Epithelial cell of esophagus (primary cell): ENCODE results near the gene MTCL3.

Experiments used
- DNase-seq: peaks from one replicate; pipeline ENCODE4 v3.0.0; 2010; ENCODE audit warnings: low read depth
- H3K4me3 ChIP-seq: 2 replicates; pipeline ENCODE4 v1.5.1; 2011; ENCODE audit warnings: mild to moderate bottlenecking, low read length, control low read depth
- CTCF ChIP-seq: IDR thresholded peaks from 2 replicates; pipeline ENCODE4 v1.5.1; 2011; ENCODE audit warnings: low read depth, mild to moderate bottlenecking, low read length, control low read depth, inconsistent platforms; ENCODE audit not compliant: insufficient read depth; ENCODE audit errors: missing control alignments

Gene MTCL3

DNA sequence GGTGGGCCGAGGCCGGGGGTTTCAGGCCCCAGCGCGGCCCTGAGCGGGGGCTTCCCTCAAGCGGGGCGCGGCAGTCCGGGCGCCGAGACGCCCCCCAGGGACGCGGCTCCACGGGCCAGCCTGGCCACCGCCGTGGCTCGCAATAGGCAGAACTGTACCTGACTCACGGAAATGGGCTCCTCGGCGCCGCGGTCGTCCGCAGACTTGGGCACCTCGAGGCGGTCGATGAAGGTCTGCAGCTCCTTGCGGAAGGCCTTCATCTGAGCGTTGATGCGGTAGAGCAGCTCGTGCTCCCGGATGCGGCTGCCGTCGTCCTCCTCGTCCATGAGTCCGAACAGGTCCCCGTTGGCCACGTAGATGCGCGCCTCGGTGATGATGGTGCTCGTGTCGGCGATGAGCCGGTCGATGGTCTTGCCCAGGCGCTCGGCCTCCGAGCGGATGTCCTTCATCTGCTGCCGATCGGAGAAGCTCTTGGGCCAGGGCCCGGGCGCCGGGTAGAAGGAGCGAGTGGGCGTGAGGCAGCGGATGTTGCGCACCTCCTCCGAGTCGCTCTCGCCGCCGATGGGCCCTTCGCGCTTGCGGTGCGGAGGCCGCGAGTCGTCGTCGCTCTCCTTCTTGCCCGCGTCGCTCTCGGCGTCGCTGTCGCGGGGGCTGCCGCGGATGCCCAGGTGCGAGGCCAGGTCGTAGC lies 43.9 kb downstream of the MTCL3 start:
- TF ChIP-seq CTCF: no peak
- H3K4me3 ChIP-seq: no peak overlapping the region
- DNase-seq: peak; percentile 8

DNA sequence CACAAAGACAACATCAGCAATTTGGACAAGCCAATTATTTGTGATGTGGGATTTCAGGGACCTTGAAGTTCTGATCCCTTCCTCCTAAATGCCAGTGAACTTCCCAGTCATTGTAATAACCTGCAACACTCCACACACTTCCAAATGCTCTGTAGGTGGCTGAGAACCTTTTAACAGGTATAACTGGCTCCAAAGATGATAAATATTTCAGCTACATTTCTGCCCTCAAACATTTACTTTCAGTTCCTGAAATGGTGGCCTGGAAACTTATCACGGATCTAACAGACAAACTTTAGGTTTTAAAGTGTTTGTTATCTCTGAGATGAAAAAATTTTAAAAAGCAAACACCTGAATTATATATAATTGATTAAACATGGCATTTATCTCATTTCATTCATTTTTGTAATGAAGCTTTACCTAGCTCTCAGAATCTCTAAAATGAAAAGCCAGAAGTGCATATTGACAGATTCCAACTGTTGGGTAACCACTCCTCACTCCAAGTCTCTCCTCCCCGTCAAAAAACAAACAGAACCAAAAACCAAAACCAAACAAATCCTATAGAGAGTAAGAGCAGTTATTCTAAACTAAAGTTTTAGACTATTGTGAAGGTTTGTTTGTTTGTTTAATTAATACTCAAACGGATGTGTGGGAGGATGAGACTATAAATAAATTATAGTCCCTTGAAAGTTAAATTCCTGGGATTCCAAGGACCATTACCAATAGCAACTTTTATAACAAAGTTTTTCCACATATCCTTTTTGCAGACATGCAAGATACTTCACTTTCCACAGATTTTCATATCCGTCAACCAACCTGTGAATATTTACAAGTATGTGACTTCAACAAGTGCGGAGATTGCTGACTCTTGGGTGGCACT lies 47.5 kb downstream of the MTCL3 start:
- TF ChIP-seq CTCF: no peak
- no peak overlapping the region for H3K4me3 ChIP-seq
- DNase-seq: no peak

GRCh38 chr6:127468936-127469335 lies 50.2 kb downstream of the MTCL3 start:
- no peak overlapping the region for H3K4me3 ChIP-seq
- TF ChIP-seq CTCF: no peak
- DNase-seq: no peak

DNA sequence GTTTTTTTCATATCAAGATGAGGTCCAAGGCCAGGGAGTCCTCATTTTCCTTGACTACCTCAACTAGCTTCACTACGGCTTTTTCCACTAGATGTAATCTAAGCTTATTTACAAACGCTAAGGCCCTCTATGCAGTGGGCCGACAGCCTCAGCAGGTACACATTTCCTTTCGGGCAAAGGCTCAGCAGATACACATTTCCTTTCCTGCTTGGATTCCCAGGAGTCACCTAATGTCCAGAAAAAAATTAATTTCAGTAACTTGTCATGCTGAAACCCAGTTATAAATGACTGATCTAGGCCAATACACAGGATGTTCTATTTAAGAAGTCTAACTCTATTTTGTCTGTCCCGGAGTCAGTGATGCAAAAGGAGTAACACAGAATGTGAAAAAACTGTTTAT lies 52.7 kb downstream of the MTCL3 start:
- no peak overlapping the region for H3K4me3 ChIP-seq
- no peak for DNase-seq

DNA sequence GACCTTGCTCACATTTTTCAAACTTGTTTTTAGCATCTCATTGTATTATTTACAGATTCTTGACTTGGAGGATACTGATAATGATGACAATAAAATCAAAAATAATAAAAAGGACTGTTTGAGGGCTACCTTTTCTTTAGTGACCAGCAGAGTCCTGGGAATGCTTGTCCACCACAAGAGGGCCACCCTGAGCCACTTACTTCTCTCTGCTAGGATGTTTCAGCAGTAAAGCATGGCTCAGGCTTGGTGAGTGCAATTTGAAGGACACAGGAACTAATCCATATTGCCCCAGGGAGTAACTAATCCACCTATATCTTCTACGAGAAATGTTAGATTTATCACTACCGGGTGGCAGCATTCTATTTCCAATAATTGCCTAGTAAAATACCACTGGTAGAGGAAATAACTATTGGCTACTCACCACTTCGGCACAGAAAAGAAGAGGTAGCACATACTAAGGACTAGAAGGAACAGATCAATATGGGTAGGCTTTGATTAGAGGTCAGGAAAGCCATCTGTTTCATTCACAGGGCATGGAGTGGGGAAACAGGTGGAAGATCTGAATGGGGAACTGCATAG lies 54.2 kb downstream of the MTCL3 start:
- peak; percentile 95 for TF ChIP-seq CTCF
- H3K4me3 ChIP-seq: no peak overlapping the region
- DNase-seq: peak; percentile 71

More for the DNA sequence above, 52.7 kb downstream of the MTCL3 start:
- no peak for TF ChIP-seq CTCF

- no peak for DNase-seq
- no peak for TF ChIP-seq CTCF
- no peak overlapping the region for H3K4me3 ChIP-seq
Observed at GRCh38 chr6:127464161-127464880, 54.8 kb downstream of the MTCL3 start.
